ENCODE results near the gene ITGB7.

DNA sequence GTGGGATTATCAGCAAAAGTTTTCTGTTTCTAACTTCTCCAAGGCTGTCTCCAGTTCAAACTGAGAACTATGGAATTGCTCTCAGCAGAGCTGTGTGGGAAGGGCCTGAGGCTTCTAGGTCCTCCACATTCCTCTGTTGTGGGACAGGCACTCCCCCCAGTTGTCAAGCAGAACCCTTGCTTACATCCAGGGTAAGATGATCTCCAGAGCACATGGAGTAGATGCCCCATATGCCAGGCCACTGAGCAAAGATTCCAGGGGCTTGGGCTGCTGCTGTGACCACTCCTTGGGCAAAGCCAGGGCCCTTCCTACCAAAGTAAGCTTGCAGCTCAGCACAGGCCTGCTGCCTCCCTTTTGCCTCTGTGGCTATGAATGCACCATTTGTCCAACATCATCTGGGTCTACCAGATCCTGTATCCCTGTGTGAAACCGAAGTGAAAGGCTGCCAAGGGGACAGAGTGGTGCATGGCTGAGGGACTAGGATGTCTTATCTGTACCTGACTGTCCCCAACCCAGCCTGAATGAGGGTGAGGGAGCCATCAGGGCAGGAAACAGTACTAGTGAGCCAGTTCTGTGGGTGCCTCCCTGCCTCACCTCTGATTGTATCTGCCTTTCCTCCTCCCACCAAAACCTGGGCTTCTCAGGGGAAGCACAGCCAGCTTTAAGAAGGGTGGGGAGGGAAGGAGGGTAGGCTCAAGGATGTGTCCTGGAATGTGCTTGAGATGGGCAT is 47.9 kb upstream of the ITGB7 start:
- TF ChIP-seq, protein P1, sequence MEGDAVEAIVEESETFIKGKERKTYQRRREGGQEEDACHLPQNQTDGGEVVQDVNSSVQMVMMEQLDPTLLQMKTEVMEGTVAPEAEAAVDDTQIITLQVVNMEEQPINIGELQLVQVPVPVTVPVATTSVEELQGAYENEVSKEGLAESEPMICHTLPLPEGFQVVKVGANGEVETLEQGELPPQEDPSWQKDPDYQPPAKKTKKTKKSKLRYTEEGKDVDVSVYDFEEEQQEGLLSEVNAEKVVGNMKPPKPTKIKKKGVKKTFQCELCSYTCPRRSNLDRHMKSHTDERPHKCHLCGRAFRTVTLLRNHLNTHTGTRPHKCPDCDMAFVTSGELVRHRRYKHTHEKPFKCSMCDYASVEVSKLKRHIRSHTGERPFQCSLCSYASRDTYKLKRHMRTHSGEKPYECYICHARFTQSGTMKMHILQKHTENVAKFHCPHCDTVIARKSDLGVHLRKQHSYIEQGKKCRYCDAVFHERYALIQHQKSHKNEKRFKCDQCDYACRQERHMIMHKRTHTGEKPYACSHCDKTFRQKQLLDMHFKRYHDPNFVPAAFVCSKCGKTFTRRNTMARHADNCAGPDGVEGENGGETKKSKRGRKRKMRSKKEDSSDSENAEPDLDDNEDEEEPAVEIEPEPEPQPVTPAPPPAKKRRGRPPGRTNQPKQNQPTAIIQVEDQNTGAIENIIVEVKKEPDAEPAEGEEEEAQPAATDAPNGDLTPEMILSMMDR (IDR thresholded peaks at IDR 0.05; ENCODE audit: insufficient read depth, low read depth, low read length): no peak
- TF ChIP-seq EZH2 (IDR thresholded peaks at IDR 0.05; ENCODE audit: insufficient read depth, low read length): no peak

All from astrocyte (in vitro differentiated cells and primary cell).